CD14-positive monocyte (primary cell): ENCODE results near the gene PCGF6. TPM values are rescaled to one million over a fixed set of nuclear protein-coding genes. Genes with fewer than 3 reads are reported as not detected.
"Not testable (repeated sequence)": the region's sequence is repeated elsewhere in the genome, so short reads cannot be mapped to it uniquely, and the experiment has no call there.

Experiments used
- DNase-seq, 3 donors: peaks; one replicate each; pipeline ENCODE4 v3.0.0-alpha.2; 2011 to 2022
- H2AFZ ChIP-seq: 2 replicates; pipeline ENCODE4 v1.6.0; 2012; ENCODE audit warnings: mild to moderate bottlenecking, low read depth, low read length, inconsistent platforms; ENCODE audit not compliant: insufficient read depth, poor library complexity, severe bottlenecking
- H3K27ac ChIP-seq, 2 donors: 1 replicate in 1 of 2; 2 replicates in 1 of 2; pipeline ENCODE4 v1.5.1; 2012 to 2013; ENCODE audit warnings: low read length in 2 of 2, control low read depth in 1 of 2, inconsistent platforms in 1 of 2, low read depth in 1 of 2, mild to moderate bottlenecking in 1 of 2
- H3K27me3 ChIP-seq, 2 donors: one replicate each; pipeline versions ENCODE4 v1.6.0 to v1.6.1; 2011 to 2013; ENCODE audit warnings: low read length in 2 of 2; ENCODE audit not compliant: control insufficient read depth in 2 of 2, insufficient read depth in 2 of 2
- H3K36me3 ChIP-seq, 2 donors: replicated peaks in 1 of 2; 1 replicate in 1 of 2; 2 replicates in 1 of 2; pipeline versions ENCODE4 v1.5.1 to v1.6.1; 2012 to 2013; ENCODE audit warnings: low read length in 2 of 2, control low read depth in 1 of 2, inconsistent platforms in 1 of 2, mild to moderate bottlenecking in 1 of 2; ENCODE audit not compliant: insufficient read depth in 2 of 2, control insufficient read depth in 1 of 2
- H3K4me1 ChIP-seq, 2 donors: 1 replicate in 1 of 2; 2 replicates in 1 of 2; pipeline versions ENCODE4 v1.5.1 to v1.6.1; 2012 to 2013; ENCODE audit warnings: low read length in 2 of 2, control low read depth in 1 of 2, inconsistent platforms in 1 of 2, mild to moderate bottlenecking in 1 of 2, moderate library complexity in 1 of 2; ENCODE audit not compliant: insufficient read depth in 2 of 2, control insufficient read depth in 1 of 2
- H3K4me2 ChIP-seq: replicated peaks from 2 replicates; pipeline ENCODE3; 2012; ENCODE audit warnings: low read length, moderate library complexity, mild to moderate bottlenecking; ENCODE audit not compliant: poor library complexity, severe bottlenecking; ENCODE audit errors: extremely low read depth
- H3K4me3 ChIP-seq, 3 experiments: fragments of 200-600 bp in 1 of 3; sonication (generic) in 1 of 3; replicated peaks in 1 of 3; 1 replicate in 2 of 3; 2 replicates in 1 of 3; pipeline ENCODE4 v1.5.1; 2011 to 2013; ENCODE audit warnings: low read length in 3 of 3, mild to moderate bottlenecking in 3 of 3, control low read depth in 2 of 3, low read depth in 2 of 3, inconsistent platforms in 1 of 3, moderate library complexity in 1 of 3
- H3K79me2 ChIP-seq: 2 replicates; pipeline ENCODE4 v1.6.0; 2012; ENCODE audit warnings: mild to moderate bottlenecking, control low read depth, inconsistent platforms, low read length, moderate library complexity; ENCODE audit not compliant: insufficient read depth
- H3K9ac ChIP-seq: 2 replicates; pipeline ENCODE4 v1.6.0; 2017; ENCODE audit warnings: low read length, mild to moderate bottlenecking; ENCODE audit not compliant: insufficient read depth, poor library complexity, severe bottlenecking
- H3K9me3 ChIP-seq, 2 donors: replicated peaks in 1 of 2; 1 replicate in 1 of 2; 2 replicates in 1 of 2; pipeline versions ENCODE4 v1.5.1 to v1.6.1; 2012 to 2013; ENCODE audit warnings: low read length in 2 of 2, control low read depth in 1 of 2; ENCODE audit not compliant: control insufficient read depth in 1 of 2, insufficient read depth in 1 of 2
- H4K20me1 ChIP-seq: 2 replicates; pipeline ENCODE4 v1.6.0; 2012; ENCODE audit warnings: mild to moderate bottlenecking, low read length, control low read depth, moderate library complexity; ENCODE audit not compliant: insufficient read depth
- H3K27ac Mint-ChIP-seq, 7 donors: one replicate each; pipeline ENCODE4 v1.8.0; 2020; ENCODE audit warnings: mild to moderate bottlenecking in 7 of 7, mixed read lengths in 7 of 7, moderate library complexity in 6 of 7, inconsistent platforms in 2 of 7
- H3K27me3 Mint-ChIP-seq, 3 donors: one replicate each; pipeline ENCODE4 v1.8.0; 2021 to 2022; ENCODE audit warnings: low read depth in 3 of 3, mild to moderate bottlenecking in 3 of 3, mixed read lengths in 3 of 3, moderate library complexity in 3 of 3, inconsistent platforms in 1 of 3
- H3K36me3 Mint-ChIP-seq, 2 donors: one replicate each; pipeline ENCODE4 v1.8.0; 2020; ENCODE audit warnings: mixed read lengths in 2 of 2, inconsistent platforms in 1 of 2, mild to moderate bottlenecking in 1 of 2
- H3K4me1 Mint-ChIP-seq: one replicate; pipeline ENCODE4 v1.8.0; 2020; ENCODE audit warnings: mild to moderate bottlenecking, mixed read lengths
- H3K4me3 Mint-ChIP-seq, 2 donors: one replicate each; pipeline ENCODE4 v1.8.0; 2020; ENCODE audit warnings: mild to moderate bottlenecking in 2 of 2, mixed read lengths in 2 of 2, moderate library complexity in 1 of 2
- H3K9me3 Mint-ChIP-seq, 7 donors: one replicate each; pipeline ENCODE4 v1.8.0; 2020 to 2022; ENCODE audit warnings: mixed read lengths in 7 of 7, mild to moderate bottlenecking in 6 of 7, moderate library complexity in 6 of 7, inconsistent platforms in 2 of 7
- WGBS: methylation state at CpG from one replicate; pipeline ENCODE4 v1.1.5; 2013; ENCODE audit warnings: missing lambda C conversion rate; ENCODE audit not compliant: insufficient coverage; 5-methylcytosine and 5-hydroxymethylcytosine counted together
- intact Hi-C, 2 donors: fragments of 100-400 bp; cut with micrococcal nuclease; formaldehyde crosslinking; loops; one replicate each; pipeline versions ENCODE4 v1.15.0 to v1.15.1; 2023
- polyA plus RNA-seq, 3 donors: library from polyadenylated mRNA; depleted of rRNA in 1 of 3; unstranded in 2 of 3; stranded (reverse) in 1 of 3; fragments of 300-500 nt in 2 of 3; fragments of >200 nt in 1 of 3; fragmentation: Illumina TruSeq in 2 of 3; gene quantifications; 1 replicate in 2 of 3; 2 replicates in 1 of 3; pipeline ENCODE4 v1.2.3, GENCODE V29; 2012 to 2021
- TF ChIP-seq, protein P1 (sequence below): fragments of 200-600 bp; IDR thresholded peaks from one replicate; pipeline ENCODE4 v1.8.0; 2022; ENCODE audit warnings: antibody characterized with exemption, mild to moderate bottlenecking

PCGF6 gene
- polyA plus RNA-seq, 3 donors = 3.4 to 6.2 (median 4.6) TPM

DNA sequence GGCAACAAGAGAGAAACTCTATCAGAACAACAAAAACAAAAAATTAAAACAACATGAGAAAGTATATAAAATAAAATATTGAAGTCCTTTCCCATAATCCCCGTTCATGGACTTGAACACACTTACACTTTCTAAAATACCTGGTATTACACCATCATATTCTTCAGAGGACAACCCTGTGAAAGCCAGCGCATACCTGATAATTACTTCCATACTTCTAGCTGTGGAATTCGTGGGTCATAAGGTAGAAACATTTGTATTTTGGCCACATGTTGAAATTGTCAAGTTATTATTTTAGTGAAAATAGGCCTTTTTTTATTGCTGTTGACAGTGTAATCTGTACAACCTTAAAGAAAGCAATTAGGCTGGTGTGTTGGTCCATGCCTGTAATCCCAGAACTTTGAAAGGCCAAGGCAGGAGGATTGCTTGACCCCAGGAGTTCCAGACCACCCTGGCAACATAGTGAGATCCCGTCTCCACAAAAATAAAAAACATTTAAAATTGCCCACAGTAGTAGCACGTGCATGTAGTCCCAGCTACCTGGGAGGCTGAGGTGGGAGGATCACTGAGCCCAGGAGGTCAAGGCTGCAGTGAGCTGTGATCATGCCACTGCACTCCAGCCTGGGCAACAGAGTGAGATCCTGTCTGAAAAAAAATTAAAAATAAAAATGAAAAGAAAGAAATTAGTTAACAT is 5.1 kb upstream of the PCGF6 start:
- Histone ChIP-seq H3K4me2 (no peak overlapping the region), H3K27ac (no peak overlapping the region), H3K4me1 (peaks cover 0 to 5% of the 10 kb centered on the region in 2 donors), H3K27me3 (no peaks in the 10 kb centered on the region), H3K36me3 (no peaks in the 10 kb centered on the region), H4K20me1 (no peaks in the 10 kb centered on the region), H3K4me3 (no peak overlapping the region), H2AFZ (no peak overlapping the region), H3K9ac (no peak overlapping the region), H3K9me3 (no peaks in the 10 kb centered on the region), H3K79me2 (no peaks in the 10 kb centered on the region)
- no peak for DNase-seq
- Mint-ChIP-seq H3K4me3 (no peak overlapping the region), H3K27ac (no peak overlapping the region), H3K4me1 (peaks cover 4% of the 10 kb centered on the region), H3K27me3 (peaks cover 0 to 2% (median 0%) of the 10 kb centered on the region in 3 donors), H3K9me3 (peaks cover 0 to under 1% (median 0%) of the 10 kb centered on the region in 7 donors), H3K36me3 (no peaks in the 10 kb centered on the region)
- intact Hi-C loops = no loop called here
- no CpG with 5 or more reads among the region's 5 CpGs for WGBS
- TF ChIP-seq, protein P1, sequence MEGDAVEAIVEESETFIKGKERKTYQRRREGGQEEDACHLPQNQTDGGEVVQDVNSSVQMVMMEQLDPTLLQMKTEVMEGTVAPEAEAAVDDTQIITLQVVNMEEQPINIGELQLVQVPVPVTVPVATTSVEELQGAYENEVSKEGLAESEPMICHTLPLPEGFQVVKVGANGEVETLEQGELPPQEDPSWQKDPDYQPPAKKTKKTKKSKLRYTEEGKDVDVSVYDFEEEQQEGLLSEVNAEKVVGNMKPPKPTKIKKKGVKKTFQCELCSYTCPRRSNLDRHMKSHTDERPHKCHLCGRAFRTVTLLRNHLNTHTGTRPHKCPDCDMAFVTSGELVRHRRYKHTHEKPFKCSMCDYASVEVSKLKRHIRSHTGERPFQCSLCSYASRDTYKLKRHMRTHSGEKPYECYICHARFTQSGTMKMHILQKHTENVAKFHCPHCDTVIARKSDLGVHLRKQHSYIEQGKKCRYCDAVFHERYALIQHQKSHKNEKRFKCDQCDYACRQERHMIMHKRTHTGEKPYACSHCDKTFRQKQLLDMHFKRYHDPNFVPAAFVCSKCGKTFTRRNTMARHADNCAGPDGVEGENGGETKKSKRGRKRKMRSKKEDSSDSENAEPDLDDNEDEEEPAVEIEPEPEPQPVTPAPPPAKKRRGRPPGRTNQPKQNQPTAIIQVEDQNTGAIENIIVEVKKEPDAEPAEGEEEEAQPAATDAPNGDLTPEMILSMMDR = no peak

DNA sequence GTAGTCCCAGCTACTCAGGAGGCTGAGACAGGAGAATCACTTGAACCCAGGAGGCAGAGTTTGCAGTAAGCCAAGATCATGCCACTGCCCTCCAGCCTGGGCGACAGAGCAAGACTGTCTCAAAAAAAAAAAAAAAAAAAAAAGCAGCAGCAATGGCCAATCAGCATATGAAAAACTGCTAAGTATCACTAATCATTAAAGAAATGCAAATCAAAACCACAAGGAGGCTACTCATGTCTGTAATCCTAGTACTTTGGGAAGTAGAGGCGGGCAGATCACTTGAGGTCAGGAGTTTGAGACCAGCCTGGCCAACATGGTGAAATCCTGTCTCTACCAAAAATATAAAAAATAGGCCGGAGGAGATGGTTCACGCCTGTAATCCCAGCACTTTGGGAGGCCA is 3.6 kb upstream of the PCGF6 start:
- H3K36me3 Mint-ChIP-seq, H3K4me3 ChIP-seq, intact Hi-C loops, DNase-seq, H3K27me3 ChIP-seq, H3K9me3 ChIP-seq, H3K9ac ChIP-seq, H3K27me3 Mint-ChIP-seq, H3K27ac ChIP-seq, H3K9me3 Mint-ChIP-seq, H3K4me1 ChIP-seq, H3K4me3 Mint-ChIP-seq, H3K4me1 Mint-ChIP-seq, H3K27ac Mint-ChIP-seq, H3K36me3 ChIP-seq, H2AFZ ChIP-seq, H4K20me1 ChIP-seq, H3K4me2 ChIP-seq: not testable (repeated sequence)
- no CpG with 5 or more reads among the region's 4 CpGs for WGBS
- H3K79me2 ChIP-seq = peaks cover 12% of the 10 kb centered on the region
